Neural progenitor cell (in vitro differentiated cells): Measurements from ENCODE around the gene TECTA.

ENCODE experiments used
- EZH2 ChIP-seq: fragments of 200-600 bp; sonication (generic); IDR thresholded peaks from 2 replicates; pipeline ENCODE4 v1.6.1; 2017; ENCODE audit warnings: antibody characterized with exemption, mild to moderate bottlenecking, moderate library complexity
- TF ChIP-seq, protein P1 (sequence below): fragments of 200-600 bp; sonication (generic); IDR thresholded peaks from 2 replicates; pipeline ENCODE4 v1.5.1; 2017; ENCODE audit warnings: antibody characterized with exemption, mild to moderate bottlenecking

DNA sequence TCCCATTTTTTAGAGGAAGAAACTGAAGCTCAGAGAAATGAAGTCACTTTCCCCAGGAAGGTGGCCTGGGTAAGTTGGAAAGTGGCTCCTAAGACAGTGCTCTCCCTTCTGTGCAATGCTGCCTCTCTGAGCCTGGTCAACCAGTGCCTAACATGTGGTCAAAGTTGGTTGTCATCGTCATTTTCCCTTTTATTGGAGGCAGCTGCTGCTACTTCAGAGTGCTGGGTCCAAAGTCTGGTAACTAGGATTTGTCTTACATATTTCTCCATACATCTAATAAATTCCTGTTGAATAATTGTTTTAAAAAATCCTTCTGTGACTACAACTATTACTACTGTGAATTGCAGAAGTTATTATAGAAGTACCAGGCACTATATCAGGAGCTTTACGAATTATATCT, 48.1 kb downstream of the TECTA start:
- TF ChIP-seq, protein P1, sequence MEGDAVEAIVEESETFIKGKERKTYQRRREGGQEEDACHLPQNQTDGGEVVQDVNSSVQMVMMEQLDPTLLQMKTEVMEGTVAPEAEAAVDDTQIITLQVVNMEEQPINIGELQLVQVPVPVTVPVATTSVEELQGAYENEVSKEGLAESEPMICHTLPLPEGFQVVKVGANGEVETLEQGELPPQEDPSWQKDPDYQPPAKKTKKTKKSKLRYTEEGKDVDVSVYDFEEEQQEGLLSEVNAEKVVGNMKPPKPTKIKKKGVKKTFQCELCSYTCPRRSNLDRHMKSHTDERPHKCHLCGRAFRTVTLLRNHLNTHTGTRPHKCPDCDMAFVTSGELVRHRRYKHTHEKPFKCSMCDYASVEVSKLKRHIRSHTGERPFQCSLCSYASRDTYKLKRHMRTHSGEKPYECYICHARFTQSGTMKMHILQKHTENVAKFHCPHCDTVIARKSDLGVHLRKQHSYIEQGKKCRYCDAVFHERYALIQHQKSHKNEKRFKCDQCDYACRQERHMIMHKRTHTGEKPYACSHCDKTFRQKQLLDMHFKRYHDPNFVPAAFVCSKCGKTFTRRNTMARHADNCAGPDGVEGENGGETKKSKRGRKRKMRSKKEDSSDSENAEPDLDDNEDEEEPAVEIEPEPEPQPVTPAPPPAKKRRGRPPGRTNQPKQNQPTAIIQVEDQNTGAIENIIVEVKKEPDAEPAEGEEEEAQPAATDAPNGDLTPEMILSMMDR, result no peak
- no peak for TF ChIP-seq EZH2
